Thyroid gland (tissue), 4 donors: ENCODE measurements around the gene MESD. TPM values are rescaled to one million over a fixed set of nuclear protein-coding genes. Genes with fewer than 3 reads are reported as not detected.

Experiments used
- DNase-seq, 2 donors: peaks; one replicate each; pipeline ENCODE4 v3.0.0-alpha.2; 2019
- H3K27ac ChIP-seq, 3 donors: fragments of 200-600 bp; sonication (generic); 1 replicate in 2 of 3; 2 replicates in 1 of 3; pipeline ENCODE4 v1.5.1; 2016 to 2019; ENCODE audit warnings: mild to moderate bottlenecking in 1 of 3, moderate library complexity in 1 of 3
- H3K27me3 ChIP-seq: fragments of 200-600 bp; sonication (generic); one replicate; pipeline ENCODE4 v1.5.1; 2019
- H3K36me3 ChIP-seq, 2 donors: fragments of 200-600 bp; sonication (generic); one replicate each; pipeline ENCODE4 v1.5.1; 2016 to 2019
- H3K4me1 ChIP-seq, 2 donors: fragments of 200-600 bp; sonication (generic); one replicate each; pipeline ENCODE4 v1.5.1; 2017 to 2019
- H3K4me3 ChIP-seq, 3 donors: fragments of 200-600 bp; sonication (generic); replicated peaks in 1 of 3; 1 replicate in 2 of 3; 2 replicates in 1 of 3; pipeline ENCODE4 v1.5.1; 2016; ENCODE audit warnings: mild to moderate bottlenecking in 1 of 3
- H3K9me3 ChIP-seq: fragments of 200-600 bp; sonication (generic); one replicate; pipeline ENCODE4 v1.5.1; 2017
- POLR2A ChIP-seq, 2 donors: fragments of 450-650 bp; IDR thresholded peaks; one replicate each; pipeline ENCODE4 v1.6.1; 2017; ENCODE audit warnings: antibody characterized with exemption in 2 of 2, mild to moderate bottlenecking in 2 of 2, moderate library complexity in 1 of 2
- WGBS, 2 donors: methylation state at CpG; one replicate each; pipeline ENCODE4 v1.1.5; 2017; 5-methylcytosine and 5-hydroxymethylcytosine counted together
- intact Hi-C: fragments of 100-400 bp; cut with DNase I; formaldehyde crosslinking; loops from one replicate; pipeline ENCODE4 v1.15.1; 2023
- total RNA-seq, 4 donors: library from RNA; depleted of rRNA; stranded (reverse); fragments of >200 nt; gene quantifications; one replicate each; pipeline ENCODE4 v1.2.3, GENCODE V29; 2016
- TF ChIP-seq, protein P1 (sequence below), 6 experiments: fragments of 200-600 bp in 3 of 6; fragments of 450-650 bp in 3 of 6; sonication (generic) in 3 of 6; IDR thresholded peaks; one replicate each; pipeline ENCODE4 v1.5.1; 2016 to 2019; ENCODE audit warnings: antibody characterized with exemption in 6 of 6, mild to moderate bottlenecking in 2 of 6, inconsistent platforms in 1 of 6, moderate library complexity in 1 of 6

The MESD gene
- total RNA-seq, 4 donors from 2014 or later, result 53.7 to 74.6 (median 70.9) TPM

DNA sequence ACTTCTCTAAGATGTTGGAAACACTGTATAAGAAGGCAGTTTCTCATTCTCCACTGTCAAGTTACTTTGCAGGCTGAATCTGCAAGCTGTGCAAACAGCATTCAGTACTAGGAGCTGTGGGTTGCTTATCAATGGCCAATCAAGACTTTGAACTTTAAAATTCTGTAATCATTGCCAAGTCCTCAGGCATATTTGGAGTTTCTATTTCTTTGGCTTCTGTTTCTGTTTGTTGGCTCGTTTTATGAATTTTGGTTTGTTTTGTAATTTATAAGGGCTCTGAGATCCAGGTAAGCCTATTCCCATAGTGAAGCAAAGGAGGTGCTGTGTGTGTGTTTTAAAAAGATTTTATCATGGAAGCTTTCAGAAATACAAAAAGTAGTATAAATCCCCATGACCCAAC is 43.2 kb upstream of the MESD start:
- H3K36me3 ChIP-seq, result no peaks in the 10 kb centered on the region
- no peaks in the 10 kb centered on the region for H3K27me3 ChIP-seq
- no peaks in the 10 kb centered on the region for H3K9me3 ChIP-seq
- 45 to 53% methylated on average over 1 of the region's 1 CpG for WGBS, 2 donors
- TF ChIP-seq, protein P1, sequence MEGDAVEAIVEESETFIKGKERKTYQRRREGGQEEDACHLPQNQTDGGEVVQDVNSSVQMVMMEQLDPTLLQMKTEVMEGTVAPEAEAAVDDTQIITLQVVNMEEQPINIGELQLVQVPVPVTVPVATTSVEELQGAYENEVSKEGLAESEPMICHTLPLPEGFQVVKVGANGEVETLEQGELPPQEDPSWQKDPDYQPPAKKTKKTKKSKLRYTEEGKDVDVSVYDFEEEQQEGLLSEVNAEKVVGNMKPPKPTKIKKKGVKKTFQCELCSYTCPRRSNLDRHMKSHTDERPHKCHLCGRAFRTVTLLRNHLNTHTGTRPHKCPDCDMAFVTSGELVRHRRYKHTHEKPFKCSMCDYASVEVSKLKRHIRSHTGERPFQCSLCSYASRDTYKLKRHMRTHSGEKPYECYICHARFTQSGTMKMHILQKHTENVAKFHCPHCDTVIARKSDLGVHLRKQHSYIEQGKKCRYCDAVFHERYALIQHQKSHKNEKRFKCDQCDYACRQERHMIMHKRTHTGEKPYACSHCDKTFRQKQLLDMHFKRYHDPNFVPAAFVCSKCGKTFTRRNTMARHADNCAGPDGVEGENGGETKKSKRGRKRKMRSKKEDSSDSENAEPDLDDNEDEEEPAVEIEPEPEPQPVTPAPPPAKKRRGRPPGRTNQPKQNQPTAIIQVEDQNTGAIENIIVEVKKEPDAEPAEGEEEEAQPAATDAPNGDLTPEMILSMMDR (IDR thresholded peaks at IDR 0.05), result no peak
- TF ChIP-seq POLR2A (IDR thresholded peaks at IDR 0.05), result no peak
- intact Hi-C loops, result no loop called here
- H3K4me3 ChIP-seq, result no peak overlapping the region
- no peak for DNase-seq
- no peak overlapping the region for H3K27ac ChIP-seq
- no peaks in the 10 kb centered on the region for H3K4me1 ChIP-seq

DNA sequence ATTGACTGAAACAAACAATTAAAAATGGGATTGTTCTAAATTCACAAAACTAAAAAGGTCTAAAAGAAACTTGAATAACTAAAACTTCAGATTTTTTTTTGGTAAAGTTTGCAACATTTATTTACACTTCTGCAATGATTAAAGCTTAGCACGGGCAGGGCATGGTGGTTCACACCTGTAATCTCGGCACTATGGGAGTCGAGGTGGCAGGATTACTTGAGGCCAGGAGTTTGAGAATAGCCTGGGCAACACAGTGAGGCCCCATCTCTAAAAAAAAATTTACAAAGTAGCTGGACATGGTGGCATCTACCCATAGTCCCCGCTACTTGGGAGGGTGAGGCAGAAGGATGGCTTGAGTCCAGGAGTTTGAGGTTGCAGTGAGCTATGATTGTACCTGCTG is 42.7 kb upstream of the MESD start:
- no peak for TF ChIP-seq POLR2A (IDR thresholded peaks at IDR 0.05)
- TF ChIP-seq, protein P1 (IDR thresholded peaks at IDR 0.05), result no peak
- intact Hi-C loops, result no loop called here
- WGBS, 2 donors, result 88 to 96% methylated on average over 4 of the region's 4 CpGs

DNA sequence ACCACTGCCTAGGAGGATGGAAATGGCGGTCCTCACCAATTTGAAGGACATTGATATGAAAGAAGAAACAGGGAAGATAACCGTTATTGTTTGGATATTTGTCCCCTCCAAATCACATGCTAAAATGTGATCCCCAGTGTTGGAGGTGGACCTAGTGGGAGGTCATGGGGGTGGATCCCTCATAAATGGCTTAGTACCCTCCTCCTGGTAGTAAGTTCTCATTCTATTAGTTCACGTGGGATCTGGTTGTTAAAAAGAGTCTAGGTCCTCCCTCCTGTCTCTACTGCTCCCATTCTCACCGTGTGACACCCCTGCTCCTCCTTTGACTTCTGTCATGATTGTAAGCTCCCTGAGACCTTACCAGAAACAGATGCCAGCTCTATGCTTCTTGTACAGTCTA is 41.6 kb upstream of the MESD start:
- no peaks in the 10 kb centered on the region for H3K4me1 ChIP-seq
- no peaks in the 10 kb centered on the region for H3K9me3 ChIP-seq
- no peaks in the 10 kb centered on the region for H3K36me3 ChIP-seq
- WGBS, 2 donors, result 93 to 94% methylated on average over 4 of the region's 4 CpGs
- no peak overlapping the region for H3K27ac ChIP-seq
- no peak overlapping the region for H3K4me3 ChIP-seq
- no peaks in the 10 kb centered on the region for H3K27me3 ChIP-seq
- DNase-seq, result no peak
- TF ChIP-seq, protein P1 (IDR thresholded peaks at IDR 0.05), result no peak
- TF ChIP-seq POLR2A (IDR thresholded peaks at IDR 0.05), result no peak
- intact Hi-C loops, result no loop called here

More for the DNA sequence above, 42.7 kb upstream of the MESD start:
- Histone ChIP-seq H3K9me3 (no peaks in the 10 kb centered on the region), H3K27me3 (no peaks in the 10 kb centered on the region), H3K4me1 (no peaks in the 10 kb centered on the region), H3K27ac (no peak overlapping the region), H3K4me3 (no peak overlapping the region), H3K36me3 (no peaks in the 10 kb centered on the region)
- no peak for DNase-seq

DNA sequence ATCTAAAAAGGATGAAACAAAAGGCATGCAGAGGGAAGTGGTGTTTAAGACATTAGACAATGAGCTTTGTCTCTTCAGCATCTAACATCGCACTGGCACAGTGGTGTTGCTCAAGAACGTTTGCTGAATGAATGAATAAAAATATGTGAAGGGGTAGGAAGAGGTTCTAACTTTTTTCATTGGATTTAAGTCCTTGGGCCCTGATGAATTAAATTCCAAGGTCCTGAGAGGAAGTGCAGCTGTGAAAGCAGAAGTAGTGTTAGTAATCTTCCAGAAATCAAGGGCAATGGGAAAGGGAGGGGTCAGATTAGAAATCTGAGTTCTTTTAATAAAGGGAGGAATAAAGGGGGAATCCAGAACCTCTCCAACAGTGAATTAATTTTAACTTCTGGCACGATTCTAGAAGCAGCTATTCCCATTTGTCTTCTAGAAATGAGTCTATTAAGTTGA is 40.7 kb upstream of the MESD start:
- H3K4me1 ChIP-seq, result no peaks in the 10 kb centered on the region
- intact Hi-C loops, result no loop called here
- no peaks in the 10 kb centered on the region for H3K27me3 ChIP-seq
- DNase-seq, result no peak
- no peaks in the 10 kb centered on the region for H3K36me3 ChIP-seq
- TF ChIP-seq, protein P1 (IDR thresholded peaks at IDR 0.05), result no peak
- TF ChIP-seq POLR2A (IDR thresholded peaks at IDR 0.05), result no peak
- no peaks in the 10 kb centered on the region for H3K9me3 ChIP-seq
- 65 to 74% methylated on average over 3 of the region's 3 CpGs for WGBS, 2 donors
- no peak overlapping the region for H3K4me3 ChIP-seq
- no peak overlapping the region for H3K27ac ChIP-seq

DNA sequence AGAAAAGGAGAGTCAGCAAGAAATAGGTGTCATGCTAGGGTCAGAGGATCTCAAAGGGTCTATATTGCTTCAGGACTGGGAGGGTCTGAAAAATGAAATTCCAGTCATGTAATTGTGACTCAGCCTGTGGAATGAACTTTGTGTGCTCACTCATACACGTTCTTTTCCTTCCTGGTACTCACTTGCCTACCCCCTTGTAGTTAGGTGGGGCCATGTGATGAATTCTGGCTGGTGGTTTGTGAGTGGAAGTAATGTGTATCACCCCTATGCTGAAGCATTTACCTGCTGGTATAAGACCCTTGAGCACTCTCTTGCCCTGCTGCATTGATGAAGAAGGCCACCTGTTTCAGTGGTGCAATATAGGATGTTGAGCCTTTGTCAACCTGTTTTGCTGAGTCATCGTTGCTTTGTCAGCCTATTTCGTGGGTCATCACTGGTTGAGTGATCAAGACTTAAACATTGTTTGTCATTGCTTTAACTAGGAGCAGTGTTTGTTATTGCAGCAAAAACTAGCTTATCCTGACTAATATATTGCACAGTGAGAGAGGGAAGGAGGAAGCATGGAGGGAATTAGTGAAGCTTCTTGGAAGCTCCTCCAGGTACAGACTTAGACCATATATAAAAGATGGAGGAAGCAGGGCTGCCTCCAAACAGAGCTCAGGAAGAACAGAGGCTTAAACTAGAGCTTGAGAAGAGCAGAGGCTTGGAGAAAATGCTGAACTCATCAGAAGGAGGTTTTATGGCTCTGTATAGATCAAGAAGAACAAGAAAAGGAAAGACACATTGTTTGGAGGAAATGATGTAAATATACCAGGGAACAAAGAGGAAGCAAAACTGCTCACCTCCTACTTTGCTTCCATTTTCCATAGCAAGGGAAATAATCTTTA is 40.0 kb upstream of the MESD start:
- no peak for DNase-seq
- Histone ChIP-seq H3K36me3 (no peaks in the 10 kb centered on the region), H3K4me1 (no peaks in the 10 kb centered on the region), H3K9me3 (no peaks in the 10 kb centered on the region), H3K27me3 (no peaks in the 10 kb centered on the region), H3K27ac (no peak overlapping the region), H3K4me3 (no peak overlapping the region)
- intact Hi-C loops, result no loop called here
- WGBS, 2 donors, result 68 to 72% methylated on average over 3 of the region's 3 CpGs
- TF ChIP-seq POLR2A (IDR thresholded peaks at IDR 0.05), result no peak
- TF ChIP-seq, protein P1 (IDR thresholded peaks at IDR 0.05), result no peak
